Muscle layer of duodenum (tissue), 2 donors: Measurements from ENCODE around the gene UBASH3B.

Experiments
- H3K27ac ChIP-seq: one replicate; pipeline ENCODE4 v1.7.0; 2013; ENCODE audit warnings: mild to moderate bottlenecking, low read length
- H3K27me3 ChIP-seq: one replicate; pipeline ENCODE4 v1.7.0; 2013; ENCODE audit warnings: low read depth, mild to moderate bottlenecking, control low read depth, low read length
- H3K36me3 ChIP-seq, 2 donors: one replicate each; pipeline ENCODE4 v1.7.0; 2013; ENCODE audit warnings: low read length in 2 of 2, control low read depth in 1 of 2, mild to moderate bottlenecking in 1 of 2; ENCODE audit not compliant: insufficient read depth in 2 of 2, control insufficient read depth in 1 of 2
- H3K4me1 ChIP-seq, 2 donors: one replicate each; pipeline ENCODE4 v1.7.0; 2013; ENCODE audit warnings: low read length in 2 of 2, mild to moderate bottlenecking in 2 of 2, control low read depth in 1 of 2, moderate library complexity in 1 of 2; ENCODE audit not compliant: insufficient read depth in 2 of 2, control insufficient read depth in 1 of 2
- H3K4me3 ChIP-seq, 2 donors: one replicate each; pipeline ENCODE4 v1.7.0; 2013; ENCODE audit warnings: low read length in 2 of 2, low read depth in 1 of 2, mild to moderate bottlenecking in 1 of 2
- H3K9me3 ChIP-seq, 2 donors: one replicate each; pipeline ENCODE4 v1.7.0; 2013; ENCODE audit warnings: low read length in 2 of 2, control low read depth in 1 of 2, mild to moderate bottlenecking in 1 of 2; ENCODE audit not compliant: control insufficient read depth in 1 of 2
- donor health status: healthy.

Gene UBASH3B

DNA sequence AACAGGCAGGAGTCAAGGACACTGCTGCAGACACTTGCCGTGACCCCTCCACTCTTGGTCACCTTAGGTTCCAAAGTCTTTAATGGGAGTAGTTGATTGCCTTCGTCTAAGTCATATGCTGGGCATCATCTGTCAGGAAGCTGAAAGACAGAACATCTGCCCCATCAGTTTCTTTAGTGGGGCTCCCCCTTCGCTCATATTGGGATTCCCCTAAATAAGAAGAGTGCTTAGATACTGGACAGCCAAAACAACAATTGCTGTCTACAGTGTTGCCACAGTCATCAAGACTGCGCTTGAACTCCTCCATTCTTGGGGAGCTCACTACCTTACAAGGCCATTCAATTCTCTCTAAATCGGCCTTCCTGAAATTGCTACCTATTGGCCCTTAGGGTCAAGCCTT lies 58.5 kb downstream of the UBASH3B start:
- no peak overlapping the region for H3K4me3 ChIP-seq
- H3K27ac ChIP-seq: no peak overlapping the region
- no peaks in the 10 kb centered on the region for H3K4me1 ChIP-seq
- no peaks in the 10 kb centered on the region for H3K9me3 ChIP-seq
- no peaks in the 10 kb centered on the region for H3K36me3 ChIP-seq
- no peaks in the 10 kb centered on the region for H3K27me3 ChIP-seq

- Histone ChIP-seq H3K27ac (no peak overlapping the region), H3K9me3 (no peaks in the 10 kb centered on the region), H3K36me3 (no peaks in the 10 kb centered on the region), H3K4me3 (no peak overlapping the region), H3K4me1 (no peaks in the 10 kb centered on the region), H3K27me3 (no peaks in the 10 kb centered on the region)
These were observed 59.0 kb downstream of the UBASH3B start for GRCh38 chr11:122714484-122714883.

DNA sequence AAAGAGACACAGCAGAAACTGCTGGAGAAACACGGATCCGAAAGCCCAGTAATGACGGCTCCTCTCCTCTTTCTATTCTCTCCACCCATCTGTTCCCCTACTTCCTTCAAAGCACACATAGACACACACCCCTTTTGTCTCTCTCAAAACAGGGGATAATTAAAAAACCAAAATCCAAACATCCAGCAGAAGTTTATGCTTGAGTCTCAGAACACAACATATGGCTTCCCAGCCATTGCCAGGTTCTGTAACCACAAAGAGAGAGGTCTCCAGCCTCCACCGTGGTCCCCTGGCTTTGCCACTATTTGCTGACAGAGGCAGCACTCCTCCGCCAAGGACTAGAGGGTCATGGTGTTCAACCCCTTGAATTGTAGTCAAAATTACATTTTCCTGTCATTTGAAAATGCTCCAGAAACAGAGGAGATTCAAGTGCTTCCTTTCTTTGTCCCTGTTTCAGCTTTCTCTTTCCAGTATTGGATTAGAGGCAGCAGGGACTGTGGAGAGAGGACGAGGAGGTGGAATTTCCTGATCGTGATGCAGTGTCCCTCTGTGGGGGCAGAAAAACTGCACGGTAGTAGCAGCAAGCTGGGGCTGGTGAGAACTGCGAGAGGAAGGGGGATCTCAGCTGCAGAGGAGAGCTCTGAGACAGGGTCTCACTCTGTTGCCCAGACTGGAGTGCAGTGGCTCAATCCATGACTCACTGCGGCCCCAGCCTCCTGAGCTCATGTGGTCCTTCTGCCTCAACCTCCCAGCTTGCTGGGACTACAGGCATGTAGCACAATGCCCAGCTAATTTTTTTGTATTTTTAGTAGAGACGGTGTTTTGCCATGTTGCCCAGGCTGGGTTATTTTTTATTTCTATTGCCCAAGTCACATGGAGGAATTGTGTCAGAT lies 60.3 kb downstream of the UBASH3B start:
- H3K4me1 ChIP-seq: no peaks in the 10 kb centered on the region
- no peaks in the 10 kb centered on the region for H3K9me3 ChIP-seq
- H3K27ac ChIP-seq: no peak overlapping the region
- H3K36me3 ChIP-seq: no peaks in the 10 kb centered on the region
- no peaks in the 10 kb centered on the region for H3K27me3 ChIP-seq
- no peak overlapping the region for H3K4me3 ChIP-seq

DNA sequence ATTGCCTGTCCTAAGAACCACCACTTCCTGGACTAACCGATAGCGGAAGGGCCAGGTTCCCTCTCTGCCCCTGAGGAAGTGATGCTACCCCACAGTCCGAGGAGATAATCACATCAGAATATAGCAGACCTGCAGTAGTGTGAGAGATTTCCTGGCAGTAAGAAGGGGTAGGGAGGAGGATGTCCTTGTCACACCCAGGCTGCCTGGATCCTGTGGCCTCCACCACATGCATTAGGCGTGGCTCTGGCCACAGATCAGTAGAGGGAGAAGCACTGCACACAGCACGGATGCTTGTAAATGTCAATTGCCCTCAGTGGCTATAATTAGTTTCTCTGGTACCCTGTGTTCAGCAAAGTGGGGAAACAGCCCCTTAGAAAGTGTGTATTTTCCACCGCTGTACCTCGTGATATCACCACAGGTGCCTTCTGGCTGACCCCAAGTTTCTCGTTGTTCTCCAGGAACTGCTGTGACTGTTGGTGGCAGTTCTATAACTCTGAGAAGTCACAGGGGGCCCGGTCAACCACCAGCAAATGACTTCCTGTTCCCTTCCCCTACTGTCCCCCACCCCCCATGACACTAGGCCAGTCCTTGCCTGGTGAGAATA lies 61.8 kb downstream of the UBASH3B start:
- H3K9me3 ChIP-seq: no peaks in the 10 kb centered on the region
- H3K36me3 ChIP-seq: no peaks in the 10 kb centered on the region
- no peak overlapping the region for H3K4me3 ChIP-seq
- H3K4me1 ChIP-seq: no peaks in the 10 kb centered on the region
- H3K27me3 ChIP-seq: no peaks in the 10 kb centered on the region
- H3K27ac ChIP-seq: no peak overlapping the region

- no peaks in the 10 kb centered on the region for H3K27me3 ChIP-seq
These were observed 64.8 kb downstream of the UBASH3B start for GRCh38 chr11:122720107-122720881.

GRCh38 chr11:122721201-122721963 lies 65.9 kb downstream of the UBASH3B start:
- no peaks in the 10 kb centered on the region for H3K9me3 ChIP-seq
- H3K27ac ChIP-seq: no peak overlapping the region
- no peaks in the 10 kb centered on the region for H3K4me1 ChIP-seq
- no peak overlapping the region for H3K4me3 ChIP-seq
- H3K27me3 ChIP-seq: no peaks in the 10 kb centered on the region
- H3K36me3 ChIP-seq: no peaks in the 10 kb centered on the region

More at GRCh38 chr11:122720107-122720881, 64.8 kb downstream of the UBASH3B start:
- H3K27ac ChIP-seq: no peak overlapping the region
- H3K4me3 ChIP-seq: no peak overlapping the region
- H3K4me1 ChIP-seq: no peaks in the 10 kb centered on the region
- H3K9me3 ChIP-seq: no peaks in the 10 kb centered on the region
- H3K36me3 ChIP-seq: no peaks in the 10 kb centered on the region

DNA sequence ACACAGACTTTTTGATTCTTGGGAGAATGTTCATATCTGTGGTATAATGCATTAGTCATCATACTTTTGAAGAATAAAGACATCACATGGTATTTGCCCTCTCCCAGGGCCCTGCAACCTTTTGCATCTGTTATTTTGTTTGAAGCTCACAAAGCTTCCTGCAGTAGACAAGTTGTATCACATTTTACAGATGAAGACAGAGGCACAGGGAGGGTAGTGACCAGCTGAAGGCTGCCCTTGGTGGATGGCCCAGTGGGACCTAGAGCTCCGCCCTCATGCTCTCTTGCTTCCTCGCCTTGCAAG lies 66.4 kb downstream of the UBASH3B start:
- Histone ChIP-seq H3K27me3 (no peaks in the 10 kb centered on the region), H3K4me1 (peaks cover 0 to 4% of the 10 kb centered on the region in 2 donors), H3K27ac (no peak overlapping the region)

GRCh38 chr11:122723106-122723505 lies 67.6 kb downstream of the UBASH3B start:
- H3K27ac ChIP-seq: no peak overlapping the region
- peaks cover 4 to 9% of the 10 kb centered on the region in 2 donors for H3K4me1 ChIP-seq
- H3K27me3 ChIP-seq: no peaks in the 10 kb centered on the region
- no peaks in the 10 kb centered on the region for H3K9me3 ChIP-seq
- no peaks in the 10 kb centered on the region for H3K36me3 ChIP-seq
- no peak overlapping the region for H3K4me3 ChIP-seq

More for the DNA sequence above, 66.4 kb downstream of the UBASH3B start:
- Histone ChIP-seq H3K4me3 (no peak overlapping the region), H3K36me3 (no peaks in the 10 kb centered on the region), H3K9me3 (no peaks in the 10 kb centered on the region)

DNA sequence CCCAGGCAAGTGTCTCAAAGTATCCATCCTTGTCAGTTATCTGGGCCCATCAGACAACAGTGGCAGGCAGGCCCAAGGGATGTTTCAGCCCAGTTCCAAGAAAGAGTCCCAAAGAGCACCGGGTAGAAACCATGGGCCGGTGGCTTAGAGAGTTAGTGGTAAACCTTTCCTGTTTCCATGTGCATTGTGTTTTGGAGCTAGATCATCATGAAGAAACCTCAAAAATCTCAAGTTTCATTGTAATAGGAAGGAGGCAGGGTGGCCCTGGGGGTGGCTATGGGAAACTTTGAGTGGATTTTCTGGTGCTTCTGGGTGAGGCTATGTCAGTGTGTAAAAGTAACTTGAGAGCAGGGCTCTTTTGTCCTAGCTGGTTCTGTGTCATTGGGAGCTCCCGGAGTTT lies 68.1 kb downstream of the UBASH3B start:
- Histone ChIP-seq H3K4me3 (no peak overlapping the region), H3K36me3 (no peaks in the 10 kb centered on the region), H3K4me1 (peaks cover 4 to 9% of the 10 kb centered on the region in 2 donors), H3K27ac (no peak overlapping the region), H3K27me3 (no peaks in the 10 kb centered on the region), H3K9me3 (no peaks in the 10 kb centered on the region)

GRCh38 chr11:122724520-122724919 lies 69.0 kb downstream of the UBASH3B start:
- Histone ChIP-seq H3K27ac (no peak overlapping the region), H3K36me3 (no peaks in the 10 kb centered on the region), H3K9me3 (no peaks in the 10 kb centered on the region), H3K4me1 (peaks cover 4 to 9% of the 10 kb centered on the region in 2 donors), H3K4me3 (no peak overlapping the region), H3K27me3 (no peaks in the 10 kb centered on the region)

GRCh38 chr11:122726028-122726427 lies 70.5 kb downstream of the UBASH3B start:
- no peaks in the 10 kb centered on the region for H3K27me3 ChIP-seq
- no peak overlapping the region for H3K4me3 ChIP-seq
- no peaks in the 10 kb centered on the region for H3K9me3 ChIP-seq
- H3K27ac ChIP-seq: no peak overlapping the region
- peaks cover 4 to 9% of the 10 kb centered on the region in 2 donors for H3K4me1 ChIP-seq
- H3K36me3 ChIP-seq: no peaks in the 10 kb centered on the region
